ENCODE measurements around the gene WDR48.

WDR48 gene

GRCh38 chr3:39051649-39052561 lies at the start of gene WDR48, which contains the start of gene SCN11A:
Gene WDR48, plus strand, starts transcription at chr3:39052016. Its CDS starts 10 bp downstream, at chr3:39052026.
Gene SCN11A, minus strand, starts transcription at chr3:39051944. Its CDS starts 101,582 bp downstream, at chr3:38950362.
- H3K4me3 ChIP-seq (ENCODE audit: low read depth, low read length): peak within 1 kb of the TSS; percentile 82
- no peak for TF ChIP-seq CTCF (IDR thresholded peaks at IDR 0.05; ENCODE audit: borderline replicate concordance, insufficient read depth, low read depth, low read length)

- H3K4me3 ChIP-seq (ENCODE audit: low read depth, low read length): no peak overlapping the region
- TF ChIP-seq CTCF (IDR thresholded peaks at IDR 0.05; ENCODE audit: borderline replicate concordance, insufficient read depth, low read depth, low read length): no peak
These were observed 46.5 kb upstream of the WDR48 start for GRCh38 chr3:39005295-39005694.

- no peak overlapping the region for H3K4me3 ChIP-seq (ENCODE audit: low read depth, low read length)
- no peak for TF ChIP-seq CTCF (IDR thresholded peaks at IDR 0.05; ENCODE audit: borderline replicate concordance, insufficient read depth, low read depth, low read length)
These were observed 40.6 kb upstream of the WDR48 start for GRCh38 chr3:39011191-39011736.

- no peak for TF ChIP-seq CTCF (IDR thresholded peaks at IDR 0.05; ENCODE audit: borderline replicate concordance, insufficient read depth, low read depth, low read length)
- no peak overlapping the region for H3K4me3 ChIP-seq (ENCODE audit: low read depth, low read length)
These were observed 38.5 kb upstream of the WDR48 start for GRCh38 chr3:39013289-39013688.

GRCh38 chr3:39013921-39014509 lies 37.8 kb upstream of the WDR48 start:
- no peak for TF ChIP-seq CTCF (IDR thresholded peaks at IDR 0.05; ENCODE audit: borderline replicate concordance, insufficient read depth, low read depth, low read length)
- H3K4me3 ChIP-seq (ENCODE audit: low read depth, low read length): no peak overlapping the region

- no peak overlapping the region for H3K4me3 ChIP-seq (ENCODE audit: low read depth, low read length)
- TF ChIP-seq CTCF (IDR thresholded peaks at IDR 0.05; ENCODE audit: borderline replicate concordance, insufficient read depth, low read depth, low read length): no peak
These were observed 36.4 kb upstream of the WDR48 start for GRCh38 chr3:39015418-39015817.

Measured in GM12875 (cell line).